SK-N-SH (cell line): ENCODE results near the gene KLF13.

Experiments
- RAD21 ChIP-seq: IDR thresholded peaks from 2 replicates; pipeline ENCODE4 v1.6.1; 2012; ENCODE audit warnings: mild to moderate bottlenecking, low read length
- SMC3 ChIP-seq: IDR thresholded peaks from 2 replicates; pipeline ENCODE4 v1.6.1; 2012; ENCODE audit warnings: low read depth, low read length, improper control_type of control experiment
- TF ChIP-seq, protein P1 (sequence below): IDR thresholded peaks from 2 replicates; pipeline ENCODE4 v1.4.0; 2012; ENCODE audit warnings: low read depth
- TF ChIP-seq, protein P2 (sequence below): fragments of 200-600 bp; sonication (generic); IDR thresholded peaks from 2 replicates; pipeline ENCODE4 v1.6.1; 2017; ENCODE audit warnings: antibody characterized with exemption, mild to moderate bottlenecking, moderate library complexity

DNA sequence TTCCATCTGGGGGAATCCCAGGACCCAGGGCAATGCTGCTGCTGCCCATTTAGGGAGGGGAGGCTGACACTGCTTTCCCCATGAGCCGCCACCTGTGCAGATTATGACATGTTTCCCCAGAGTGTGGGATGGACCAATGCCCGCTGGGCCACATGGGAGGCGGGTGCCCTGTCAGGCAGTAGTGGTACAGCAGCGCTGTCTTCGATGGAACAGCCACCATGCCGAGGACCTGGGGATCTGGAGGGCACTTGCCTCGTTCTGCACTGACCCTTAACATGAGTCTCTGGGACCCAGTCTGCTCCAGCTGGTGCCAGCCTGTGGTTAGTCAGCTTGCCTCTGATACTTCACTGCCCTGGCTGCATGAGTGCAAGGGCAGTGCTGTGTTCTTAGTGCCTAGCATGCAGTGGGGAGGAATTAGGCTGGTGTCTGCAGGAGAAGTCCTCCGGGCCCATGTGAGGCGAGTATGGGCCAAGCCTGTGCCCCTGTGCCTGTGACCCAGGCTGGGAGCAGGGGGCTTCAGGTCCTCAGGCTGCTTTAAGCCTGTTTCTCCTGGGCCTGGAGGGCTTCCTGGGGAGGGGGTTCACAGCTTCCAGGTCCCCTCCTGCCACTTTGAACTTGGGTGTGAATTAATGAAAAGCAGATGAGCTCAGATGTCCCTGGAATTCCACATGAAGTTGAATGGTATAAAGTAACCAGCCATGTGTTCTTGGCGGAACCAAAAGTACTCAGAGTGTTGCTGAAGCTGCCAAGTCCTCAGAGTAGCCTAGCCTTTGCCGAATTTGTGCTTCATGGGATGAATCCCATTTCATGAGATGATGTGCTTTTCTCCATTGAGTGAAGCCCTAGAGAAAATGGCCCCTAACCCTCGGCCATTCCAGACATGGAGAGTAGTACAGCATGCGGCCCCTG is 22.9 kb downstream of the KLF13 start:
- TF ChIP-seq SMC3, result no peak
- TF ChIP-seq, protein P1, sequence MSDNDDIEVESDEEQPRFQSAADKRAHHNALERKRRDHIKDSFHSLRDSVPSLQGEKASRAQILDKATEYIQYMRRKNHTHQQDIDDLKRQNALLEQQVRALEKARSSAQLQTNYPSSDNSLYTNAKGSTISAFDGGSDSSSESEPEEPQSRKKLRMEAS, result no peak
- TF ChIP-seq RAD21, result no peak
- TF ChIP-seq, protein P2, sequence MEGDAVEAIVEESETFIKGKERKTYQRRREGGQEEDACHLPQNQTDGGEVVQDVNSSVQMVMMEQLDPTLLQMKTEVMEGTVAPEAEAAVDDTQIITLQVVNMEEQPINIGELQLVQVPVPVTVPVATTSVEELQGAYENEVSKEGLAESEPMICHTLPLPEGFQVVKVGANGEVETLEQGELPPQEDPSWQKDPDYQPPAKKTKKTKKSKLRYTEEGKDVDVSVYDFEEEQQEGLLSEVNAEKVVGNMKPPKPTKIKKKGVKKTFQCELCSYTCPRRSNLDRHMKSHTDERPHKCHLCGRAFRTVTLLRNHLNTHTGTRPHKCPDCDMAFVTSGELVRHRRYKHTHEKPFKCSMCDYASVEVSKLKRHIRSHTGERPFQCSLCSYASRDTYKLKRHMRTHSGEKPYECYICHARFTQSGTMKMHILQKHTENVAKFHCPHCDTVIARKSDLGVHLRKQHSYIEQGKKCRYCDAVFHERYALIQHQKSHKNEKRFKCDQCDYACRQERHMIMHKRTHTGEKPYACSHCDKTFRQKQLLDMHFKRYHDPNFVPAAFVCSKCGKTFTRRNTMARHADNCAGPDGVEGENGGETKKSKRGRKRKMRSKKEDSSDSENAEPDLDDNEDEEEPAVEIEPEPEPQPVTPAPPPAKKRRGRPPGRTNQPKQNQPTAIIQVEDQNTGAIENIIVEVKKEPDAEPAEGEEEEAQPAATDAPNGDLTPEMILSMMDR, result no peak
